Measurements from ENCODE around the gene GSX2.

GSX2 gene

DNA sequence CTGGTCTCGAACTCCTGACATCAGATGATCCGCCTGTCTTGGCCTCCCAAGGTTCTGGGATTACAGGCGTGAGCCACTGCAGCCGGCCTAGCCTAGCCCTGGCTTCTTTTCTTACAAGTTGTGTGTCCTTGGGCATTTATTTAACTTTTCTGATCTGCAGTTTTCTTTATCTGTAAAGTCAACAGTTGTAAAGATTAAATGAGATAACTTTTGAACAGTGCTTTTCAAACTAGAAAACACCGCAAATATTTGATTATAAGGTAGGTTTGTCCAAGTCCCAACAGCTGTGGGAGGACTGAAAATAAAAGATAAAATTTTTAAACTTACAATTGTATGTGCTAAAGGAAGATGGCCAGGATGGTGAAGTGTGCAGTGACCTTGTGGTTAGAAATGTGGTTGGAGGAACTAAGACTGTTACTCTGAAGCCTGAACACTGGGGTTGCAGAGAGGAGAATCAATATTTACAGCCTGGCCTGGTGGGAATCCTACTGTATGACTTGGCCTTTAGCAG lies 44.8 kb downstream of the GSX2 start:
- TF ChIP-seq, protein P1, sequence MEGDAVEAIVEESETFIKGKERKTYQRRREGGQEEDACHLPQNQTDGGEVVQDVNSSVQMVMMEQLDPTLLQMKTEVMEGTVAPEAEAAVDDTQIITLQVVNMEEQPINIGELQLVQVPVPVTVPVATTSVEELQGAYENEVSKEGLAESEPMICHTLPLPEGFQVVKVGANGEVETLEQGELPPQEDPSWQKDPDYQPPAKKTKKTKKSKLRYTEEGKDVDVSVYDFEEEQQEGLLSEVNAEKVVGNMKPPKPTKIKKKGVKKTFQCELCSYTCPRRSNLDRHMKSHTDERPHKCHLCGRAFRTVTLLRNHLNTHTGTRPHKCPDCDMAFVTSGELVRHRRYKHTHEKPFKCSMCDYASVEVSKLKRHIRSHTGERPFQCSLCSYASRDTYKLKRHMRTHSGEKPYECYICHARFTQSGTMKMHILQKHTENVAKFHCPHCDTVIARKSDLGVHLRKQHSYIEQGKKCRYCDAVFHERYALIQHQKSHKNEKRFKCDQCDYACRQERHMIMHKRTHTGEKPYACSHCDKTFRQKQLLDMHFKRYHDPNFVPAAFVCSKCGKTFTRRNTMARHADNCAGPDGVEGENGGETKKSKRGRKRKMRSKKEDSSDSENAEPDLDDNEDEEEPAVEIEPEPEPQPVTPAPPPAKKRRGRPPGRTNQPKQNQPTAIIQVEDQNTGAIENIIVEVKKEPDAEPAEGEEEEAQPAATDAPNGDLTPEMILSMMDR (conservative IDR thresholded peaks at IDR 0.05; ENCODE audit: low read length), result no peak
- H3K4me3 ChIP-seq (ENCODE audit: low read length), result no peak overlapping the region
- DNase-seq (ENCODE audit: low read depth), result peak; percentile 33

DNA sequence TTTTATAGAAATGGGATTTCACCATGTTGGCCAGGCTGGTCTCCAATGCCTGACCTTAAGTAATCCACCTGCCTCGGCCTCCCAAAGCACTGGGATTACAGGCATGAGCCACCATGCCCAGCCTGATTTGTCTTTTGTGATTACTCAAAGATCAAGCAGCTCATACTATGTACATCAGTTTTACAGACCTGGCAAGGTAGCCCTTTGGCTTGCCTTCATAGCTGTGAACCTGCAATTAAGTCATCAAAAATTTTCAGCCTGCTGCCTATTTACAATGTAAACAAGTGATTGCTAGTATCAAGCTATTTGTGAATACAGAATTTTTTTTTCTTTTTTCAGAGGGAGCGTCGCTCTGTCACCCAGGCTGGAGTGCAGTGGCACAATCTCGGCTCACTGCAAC lies 46.2 kb downstream of the GSX2 start:
- DNase-seq (ENCODE audit: low read depth), result no peak
- no peak overlapping the region for H3K4me3 ChIP-seq (ENCODE audit: low read length)
- TF ChIP-seq, protein P1 (conservative IDR thresholded peaks at IDR 0.05; ENCODE audit: low read length), result no peak

DNA sequence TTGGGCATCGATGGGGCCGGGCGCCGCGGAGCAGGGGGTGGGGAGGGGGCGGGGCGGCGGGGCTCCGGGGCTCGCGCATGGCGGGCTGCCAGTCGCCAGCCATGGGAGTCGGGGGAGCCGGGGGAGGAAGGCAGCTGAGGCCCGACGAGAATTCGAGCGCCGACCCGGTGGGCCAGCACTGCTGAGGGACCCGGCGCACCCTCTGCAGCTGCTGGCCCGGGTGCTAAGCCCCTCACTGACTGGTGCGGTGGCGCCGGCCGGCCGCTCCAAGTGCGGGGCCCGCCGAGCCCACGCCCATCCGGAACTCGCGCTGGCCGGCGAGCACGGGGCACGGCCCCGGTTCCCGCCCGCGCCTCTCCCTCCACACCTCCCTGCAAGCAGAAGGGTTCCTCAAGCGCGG lies 49.4 kb downstream of the GSX2 start:
- no peak overlapping the region for H3K4me3 ChIP-seq (ENCODE audit: low read length)
- no peak for DNase-seq (ENCODE audit: low read depth)
- TF ChIP-seq, protein P1 (conservative IDR thresholded peaks at IDR 0.05; ENCODE audit: low read length), result no peak
